MM.1S (cell line): Measurements from ENCODE around the gene IL1RAPL1.

Source experiments
- DNase-seq: peaks from one replicate; pipeline ENCODE4 v3.0.0-alpha.2; 2015
- H2AFZ ChIP-seq: fragments of 300-600 bp; sonication (generic); 2 replicates; pipeline ENCODE4 v1.6.0; 2016; ENCODE audit warnings: antibody characterized with exemption, low read length
- H3F3A ChIP-seq: fragments of 300-600 bp; sonication (generic); 2 replicates; pipeline ENCODE4 v1.6.1; 2016; ENCODE audit warnings: mild to moderate bottlenecking, antibody characterized with exemption, low read length, moderate library complexity, mixed read lengths; ENCODE audit not compliant: insufficient read depth
- H3K27ac ChIP-seq: fragments of 300-600 bp; sonication (generic); 2 replicates; pipeline ENCODE4 v1.5.1; 2016; ENCODE audit warnings: mild to moderate bottlenecking, low read length
- H3K27me3 ChIP-seq: fragments of 300-600 bp; sonication (generic); replicated peaks from 2 replicates; pipeline ENCODE4 v1.6.0; 2016; ENCODE audit warnings: low read length; ENCODE audit not compliant: insufficient read depth
- H3K36me3 ChIP-seq: fragments of 300-600 bp; sonication (generic); replicated peaks from 2 replicates; pipeline ENCODE4 v1.6.1; 2016; ENCODE audit warnings: mild to moderate bottlenecking, low read length, mixed read lengths; ENCODE audit not compliant: insufficient read depth
- H3K4me1 ChIP-seq: fragments of 300-600 bp; sonication (generic); 2 replicates; pipeline ENCODE4 v1.6.1; 2016; ENCODE audit warnings: low read length, mixed read lengths
- H3K4me2 ChIP-seq: fragments of 300-600 bp; sonication (generic); 2 replicates; pipeline ENCODE4 v1.6.0; 2016; ENCODE audit warnings: low read depth, low read length
- H3K4me3 ChIP-seq: fragments of 300-600 bp; sonication (generic); 2 replicates; pipeline ENCODE4 v1.5.1; 2016; ENCODE audit warnings: low read length, mixed read lengths
- H3K79me2 ChIP-seq: fragments of 300-600 bp; sonication (generic); 2 replicates; pipeline ENCODE4 v1.6.1; 2016; ENCODE audit warnings: mixed run types, low read length, mixed read lengths
- H3K9ac ChIP-seq: fragments of 300-600 bp; sonication (generic); 2 replicates; pipeline ENCODE4 v1.6.1; 2016; ENCODE audit warnings: low read length, mixed read lengths
- H3K9me2 ChIP-seq: fragments of 300-600 bp; sonication (generic); replicated peaks from 2 replicates; pipeline ENCODE4 v1.6.1; 2016; ENCODE audit warnings: mild to moderate bottlenecking, low read length, mixed read lengths; ENCODE audit not compliant: insufficient read depth
- H3K9me3 ChIP-seq: fragments of 300-600 bp; sonication (generic); replicated peaks from 2 replicates; pipeline ENCODE4 v1.6.1; 2016; ENCODE audit warnings: mild to moderate bottlenecking, low read length, mixed read lengths; ENCODE audit not compliant: insufficient read depth
- H4K20me1 ChIP-seq: fragments of 300-600 bp; sonication (generic); 2 replicates; pipeline ENCODE4 v1.6.1; 2016; ENCODE audit warnings: mild to moderate bottlenecking, low read length, moderate library complexity, mixed read lengths; ENCODE audit not compliant: insufficient read depth
- EZH2 ChIP-seq: fragments of 300-600 bp; sonication (generic); optimal IDR thresholded peaks from 2 replicates; pipeline ENCODE3; 2017; ENCODE audit warnings: low read depth, mild to moderate bottlenecking, antibody characterized with exemption, low read length, mixed read lengths
- EZH2phosphoT487 ChIP-seq: fragments of 300-600 bp; sonication (generic); IDR thresholded peaks from 2 replicates; pipeline ENCODE4 v1.6.1; 2018; ENCODE audit warnings: antibody characterized with exemption, low read length
- TF ChIP-seq, protein P1 (sequence below): fragments of 300-600 bp; sonication (generic); IDR thresholded peaks from 2 replicates; pipeline ENCODE4 v1.5.1; 2016; ENCODE audit warnings: antibody characterized with exemption, low read length, mixed read lengths

Gene IL1RAPL1

DNA sequence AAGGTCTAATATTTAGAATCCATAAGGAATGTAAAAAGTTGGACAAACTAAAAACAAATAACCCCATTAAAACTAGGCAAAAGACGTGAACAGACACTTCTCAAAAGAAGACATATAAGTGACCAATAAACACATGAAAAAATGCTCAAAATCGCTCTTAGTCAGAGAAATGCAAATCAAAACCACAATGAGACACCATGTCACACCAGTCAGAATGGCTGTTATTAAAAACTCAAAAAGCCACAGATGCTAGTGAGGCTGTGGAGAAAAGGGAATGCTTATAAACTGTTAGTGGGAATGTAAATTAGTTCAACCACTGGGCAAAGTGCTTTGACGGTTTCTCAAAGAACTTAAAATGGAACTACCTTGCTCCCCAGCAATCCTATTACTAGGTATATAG, 953.8 kb downstream of the IL1RAPL1 start:
- H3K27me3 ChIP-seq, result no peaks in the 10 kb centered on the region
- DNase-seq, result no peak
- no peaks in the 10 kb centered on the region for H3F3A ChIP-seq
- H3K27ac ChIP-seq, result no peak overlapping the region
- no peak overlapping the region for H3K4me2 ChIP-seq
- no peak overlapping the region for H3K4me3 ChIP-seq
- no peaks in the 10 kb centered on the region for H4K20me1 ChIP-seq
- no peaks in the 10 kb centered on the region for H3K9me2 ChIP-seq
- H2AFZ ChIP-seq, result no peak overlapping the region
- TF ChIP-seq EZH2 (no peak), EZH2phosphoT487 (no peak)
- TF ChIP-seq, protein P1, sequence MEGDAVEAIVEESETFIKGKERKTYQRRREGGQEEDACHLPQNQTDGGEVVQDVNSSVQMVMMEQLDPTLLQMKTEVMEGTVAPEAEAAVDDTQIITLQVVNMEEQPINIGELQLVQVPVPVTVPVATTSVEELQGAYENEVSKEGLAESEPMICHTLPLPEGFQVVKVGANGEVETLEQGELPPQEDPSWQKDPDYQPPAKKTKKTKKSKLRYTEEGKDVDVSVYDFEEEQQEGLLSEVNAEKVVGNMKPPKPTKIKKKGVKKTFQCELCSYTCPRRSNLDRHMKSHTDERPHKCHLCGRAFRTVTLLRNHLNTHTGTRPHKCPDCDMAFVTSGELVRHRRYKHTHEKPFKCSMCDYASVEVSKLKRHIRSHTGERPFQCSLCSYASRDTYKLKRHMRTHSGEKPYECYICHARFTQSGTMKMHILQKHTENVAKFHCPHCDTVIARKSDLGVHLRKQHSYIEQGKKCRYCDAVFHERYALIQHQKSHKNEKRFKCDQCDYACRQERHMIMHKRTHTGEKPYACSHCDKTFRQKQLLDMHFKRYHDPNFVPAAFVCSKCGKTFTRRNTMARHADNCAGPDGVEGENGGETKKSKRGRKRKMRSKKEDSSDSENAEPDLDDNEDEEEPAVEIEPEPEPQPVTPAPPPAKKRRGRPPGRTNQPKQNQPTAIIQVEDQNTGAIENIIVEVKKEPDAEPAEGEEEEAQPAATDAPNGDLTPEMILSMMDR, result no peak
- no peak overlapping the region for H3K9ac ChIP-seq
- no peaks in the 10 kb centered on the region for H3K36me3 ChIP-seq
- H3K9me3 ChIP-seq, result no peaks in the 10 kb centered on the region
- no peaks in the 10 kb centered on the region for H3K4me1 ChIP-seq
- no peaks in the 10 kb centered on the region for H3K79me2 ChIP-seq

DNA sequence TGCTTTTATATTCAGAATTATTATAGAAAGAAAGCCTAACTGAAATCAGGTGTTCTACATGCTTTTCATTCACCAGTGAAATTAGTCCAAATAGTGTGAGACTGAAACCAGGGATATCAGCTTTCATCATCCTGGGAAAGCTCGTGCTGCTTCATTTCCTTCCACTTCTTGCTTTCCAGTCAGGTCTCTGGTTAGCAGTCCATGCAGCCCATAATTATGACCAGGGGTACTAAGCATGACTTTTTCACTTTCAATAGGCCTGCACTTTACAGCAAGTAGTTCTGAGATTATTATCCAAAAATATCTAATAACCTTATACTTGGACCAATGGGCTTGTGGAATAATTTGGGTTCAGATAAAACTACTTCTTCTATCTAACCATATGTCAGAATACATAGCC, 954.9 kb downstream of the IL1RAPL1 start:
- Histone ChIP-seq H3K36me3 (no peaks in the 10 kb centered on the region), H3K4me2 (no peak overlapping the region), H3K9me3 (no peaks in the 10 kb centered on the region), H3K9me2 (no peaks in the 10 kb centered on the region), H3K27ac (no peak overlapping the region), H3K27me3 (no peaks in the 10 kb centered on the region), H3K79me2 (no peaks in the 10 kb centered on the region), H3K4me3 (no peak overlapping the region), H2AFZ (no peak overlapping the region), H3F3A (no peaks in the 10 kb centered on the region), H4K20me1 (no peaks in the 10 kb centered on the region), H3K9ac (no peak overlapping the region), H3K4me1 (no peaks in the 10 kb centered on the region)
- TF ChIP-seq EZH2 (no peak), EZH2phosphoT487 (no peak)
- TF ChIP-seq, protein P1, result no peak
- no peak for DNase-seq

DNA sequence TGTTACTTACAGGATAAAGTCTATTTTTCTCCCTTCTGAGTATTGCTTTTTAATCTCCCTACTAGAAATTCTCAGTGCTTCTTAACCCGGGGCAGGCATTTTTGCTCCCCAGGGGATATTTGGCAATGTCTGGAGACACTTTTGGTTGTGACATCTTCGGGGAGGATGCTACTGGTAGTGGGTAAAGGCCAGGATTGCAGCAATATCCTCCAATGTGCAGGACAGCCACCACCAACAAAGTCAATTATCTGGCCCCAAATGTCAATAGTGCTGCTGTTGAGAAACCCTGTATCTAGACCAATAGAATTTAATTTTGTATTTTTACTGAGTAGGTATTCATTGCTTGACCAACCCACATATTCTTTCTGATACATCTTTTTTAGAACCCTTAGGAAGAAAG, 958.6 kb downstream of the IL1RAPL1 start:
- H3K9ac ChIP-seq, result no peak overlapping the region
- no peak overlapping the region for H2AFZ ChIP-seq
- no peaks in the 10 kb centered on the region for H3K9me3 ChIP-seq
- H3K4me3 ChIP-seq, result no peak overlapping the region
- H3K9me2 ChIP-seq, result no peaks in the 10 kb centered on the region
- DNase-seq, result no peak
- H4K20me1 ChIP-seq, result no peaks in the 10 kb centered on the region
- H3K4me2 ChIP-seq, result no peak overlapping the region
- H3K79me2 ChIP-seq, result no peaks in the 10 kb centered on the region
- H3K4me1 ChIP-seq, result no peaks in the 10 kb centered on the region
- no peaks in the 10 kb centered on the region for H3F3A ChIP-seq
- no peaks in the 10 kb centered on the region for H3K36me3 ChIP-seq
- no peak overlapping the region for H3K27ac ChIP-seq
- no peaks in the 10 kb centered on the region for H3K27me3 ChIP-seq
- no peak for TF ChIP-seq EZH2phosphoT487
- TF ChIP-seq, protein P1, result no peak
- TF ChIP-seq EZH2, result no peak
